ENCODE results near the gene PPM1A. TPM values are rescaled to one million over a fixed set of nuclear protein-coding genes. Genes with fewer than 3 reads are reported as not detected.

Gene PPM1A
- total RNA-seq, 1 donor from 2014 or later: 44.5 TPM

DNA sequence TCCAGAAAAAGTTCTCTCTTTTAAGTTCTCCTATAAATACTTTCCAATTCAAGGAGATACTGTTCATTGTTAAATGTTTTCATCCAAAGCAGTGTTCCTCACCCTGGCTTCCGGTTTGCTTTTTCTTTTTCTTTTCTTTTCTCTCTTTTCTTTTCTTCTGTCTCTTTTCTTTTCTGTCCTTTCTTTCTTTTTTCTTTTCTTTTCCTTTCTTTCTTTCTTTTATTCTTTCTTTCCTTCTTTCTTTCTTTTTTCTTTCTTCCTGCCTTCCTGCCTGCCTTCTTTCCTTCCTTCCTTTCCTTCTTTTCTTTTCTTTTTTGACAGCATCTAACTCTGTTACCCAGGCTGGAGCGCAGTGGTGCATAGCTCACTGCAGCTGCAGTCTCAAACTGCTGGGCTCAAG is 75.8 kb downstream of the PPM1A start:
- Mint-ChIP-seq H3K4me3 (ENCODE audit: unreplicated experiment) (no peak overlapping the region), H3K27me3 (ENCODE audit: unreplicated experiment) (peaks cover 58% of the 10 kb centered on the region), H3K9me3 (ENCODE audit: unreplicated experiment) (no peaks in the 10 kb centered on the region), H3K36me3 (ENCODE audit: unreplicated experiment) (no peaks in the 10 kb centered on the region), H3K27ac (ENCODE audit: unreplicated experiment) (no peak overlapping the region), H3K4me1 (ENCODE audit: unreplicated experiment) (peaks cover 5% of the 10 kb centered on the region)
- TF ChIP-seq, protein P1, sequence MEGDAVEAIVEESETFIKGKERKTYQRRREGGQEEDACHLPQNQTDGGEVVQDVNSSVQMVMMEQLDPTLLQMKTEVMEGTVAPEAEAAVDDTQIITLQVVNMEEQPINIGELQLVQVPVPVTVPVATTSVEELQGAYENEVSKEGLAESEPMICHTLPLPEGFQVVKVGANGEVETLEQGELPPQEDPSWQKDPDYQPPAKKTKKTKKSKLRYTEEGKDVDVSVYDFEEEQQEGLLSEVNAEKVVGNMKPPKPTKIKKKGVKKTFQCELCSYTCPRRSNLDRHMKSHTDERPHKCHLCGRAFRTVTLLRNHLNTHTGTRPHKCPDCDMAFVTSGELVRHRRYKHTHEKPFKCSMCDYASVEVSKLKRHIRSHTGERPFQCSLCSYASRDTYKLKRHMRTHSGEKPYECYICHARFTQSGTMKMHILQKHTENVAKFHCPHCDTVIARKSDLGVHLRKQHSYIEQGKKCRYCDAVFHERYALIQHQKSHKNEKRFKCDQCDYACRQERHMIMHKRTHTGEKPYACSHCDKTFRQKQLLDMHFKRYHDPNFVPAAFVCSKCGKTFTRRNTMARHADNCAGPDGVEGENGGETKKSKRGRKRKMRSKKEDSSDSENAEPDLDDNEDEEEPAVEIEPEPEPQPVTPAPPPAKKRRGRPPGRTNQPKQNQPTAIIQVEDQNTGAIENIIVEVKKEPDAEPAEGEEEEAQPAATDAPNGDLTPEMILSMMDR (IDR thresholded peaks at IDR 0.05): no peak
- DNase-seq (ENCODE audit: extremely low spot score, unreplicated experiment): no peak

DNA sequence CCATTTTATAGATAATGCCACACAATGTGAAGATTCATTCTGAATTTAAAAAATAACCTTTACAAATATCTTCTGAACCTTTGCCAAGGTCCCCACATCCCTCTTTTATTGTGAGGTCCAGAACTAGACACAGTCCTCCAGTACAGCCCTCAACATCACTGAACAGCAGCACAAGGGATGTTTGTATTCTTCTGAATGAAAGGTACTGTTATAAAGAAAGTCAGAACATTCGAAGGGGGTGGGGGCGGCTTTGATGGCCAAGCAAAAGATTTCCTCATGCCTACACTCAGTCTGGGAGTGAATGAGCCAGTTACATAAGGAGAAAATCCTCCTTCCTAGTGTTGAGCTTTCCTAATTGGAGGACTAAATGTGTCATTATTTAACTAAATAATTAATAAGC is 77.3 kb downstream of the PPM1A start:
- Mint-ChIP-seq H3K36me3 (ENCODE audit: unreplicated experiment) (no peaks in the 10 kb centered on the region), H3K27me3 (ENCODE audit: unreplicated experiment) (peaks cover 44% of the 10 kb centered on the region), H3K9me3 (ENCODE audit: unreplicated experiment) (no peaks in the 10 kb centered on the region), H3K4me1 (ENCODE audit: unreplicated experiment) (peaks cover 6% of the 10 kb centered on the region), H3K4me3 (ENCODE audit: unreplicated experiment) (no peak overlapping the region), H3K27ac (ENCODE audit: unreplicated experiment) (no peak overlapping the region)
- TF ChIP-seq, protein P1 (IDR thresholded peaks at IDR 0.05): no peak
- DNase-seq (ENCODE audit: extremely low spot score, unreplicated experiment): no peak

DNA sequence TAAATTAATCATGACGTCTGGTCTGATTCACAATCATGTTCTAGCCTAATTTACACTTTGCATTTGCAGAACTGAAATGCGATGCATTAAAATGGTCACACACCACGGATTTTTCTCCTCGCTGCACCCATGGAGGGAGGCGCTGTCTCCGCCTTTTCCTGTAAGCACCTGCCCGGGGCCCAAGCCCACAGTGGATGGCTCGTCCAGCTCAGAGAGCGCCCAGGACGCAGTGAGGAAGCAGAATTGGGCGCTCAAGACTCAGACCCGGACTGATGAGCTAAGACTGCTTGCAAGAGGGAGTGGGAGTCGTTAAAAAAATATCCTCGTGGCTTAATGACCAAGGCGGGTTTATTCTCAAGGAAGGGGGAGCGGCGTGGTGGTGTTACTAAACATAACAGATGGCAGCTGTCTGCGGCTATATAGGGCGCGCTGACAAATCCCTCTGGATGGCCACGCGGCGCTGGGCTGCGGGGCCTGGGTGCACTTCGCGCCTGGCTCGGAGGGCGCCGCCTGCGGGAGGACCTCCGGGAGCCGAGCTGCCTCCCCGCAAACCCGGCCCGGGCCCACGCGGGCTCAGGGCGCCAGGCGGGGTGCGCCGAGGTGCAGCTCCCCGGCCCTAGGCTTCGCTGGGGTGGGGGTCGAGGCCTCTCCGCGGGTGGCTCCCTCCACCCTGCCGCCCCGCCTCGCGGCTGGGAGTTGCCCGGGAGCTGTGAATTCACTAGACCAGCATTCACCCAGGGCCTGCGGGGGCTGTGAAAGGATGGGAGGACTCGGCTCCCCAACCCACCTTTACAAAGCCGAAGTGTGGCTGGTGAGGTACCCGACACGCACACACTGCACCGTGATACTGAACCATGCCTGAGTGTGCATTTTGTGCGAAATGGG is 78.7 kb downstream of the PPM1A start:
- H3K4me1 Mint-ChIP-seq (ENCODE audit: unreplicated experiment): peaks cover 14% of the 10 kb centered on the region
- no peaks in the 10 kb centered on the region for H3K36me3 Mint-ChIP-seq (ENCODE audit: unreplicated experiment)
- H3K27me3 Mint-ChIP-seq (ENCODE audit: unreplicated experiment): peaks cover 42% of the 10 kb centered on the region
- no peak overlapping the region for H3K27ac Mint-ChIP-seq (ENCODE audit: unreplicated experiment)
- TF ChIP-seq, protein P1 (IDR thresholded peaks at IDR 0.05): no peak
- no peaks in the 10 kb centered on the region for H3K9me3 Mint-ChIP-seq (ENCODE audit: unreplicated experiment)
- DNase-seq (ENCODE audit: extremely low spot score, unreplicated experiment): no peak
- H3K4me3 Mint-ChIP-seq (ENCODE audit: unreplicated experiment): peak overlapping the region; percentile 56

DNA sequence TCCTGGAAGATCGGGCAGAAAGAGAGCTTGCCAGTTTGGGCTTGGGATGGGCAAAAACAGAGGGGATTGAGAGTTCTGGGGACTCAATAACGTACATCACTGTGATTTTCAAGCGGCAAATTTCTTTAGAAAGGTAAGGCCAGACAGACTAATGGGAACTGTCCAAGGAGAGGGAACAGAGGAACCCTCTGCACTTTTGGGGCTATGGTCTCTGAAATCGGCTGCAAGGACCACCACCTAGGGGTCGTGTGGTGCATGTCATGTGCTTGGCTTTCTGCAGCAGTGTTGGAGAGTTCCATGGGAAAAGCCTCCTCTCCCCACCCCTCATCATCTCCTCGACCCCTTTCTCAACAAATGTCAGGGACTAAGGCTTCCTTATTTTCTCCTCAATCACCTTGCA is 79.6 kb downstream of the PPM1A start:
- no peak overlapping the region for H3K4me3 Mint-ChIP-seq (ENCODE audit: unreplicated experiment)
- TF ChIP-seq, protein P1 (IDR thresholded peaks at IDR 0.05): no peak

DNA sequence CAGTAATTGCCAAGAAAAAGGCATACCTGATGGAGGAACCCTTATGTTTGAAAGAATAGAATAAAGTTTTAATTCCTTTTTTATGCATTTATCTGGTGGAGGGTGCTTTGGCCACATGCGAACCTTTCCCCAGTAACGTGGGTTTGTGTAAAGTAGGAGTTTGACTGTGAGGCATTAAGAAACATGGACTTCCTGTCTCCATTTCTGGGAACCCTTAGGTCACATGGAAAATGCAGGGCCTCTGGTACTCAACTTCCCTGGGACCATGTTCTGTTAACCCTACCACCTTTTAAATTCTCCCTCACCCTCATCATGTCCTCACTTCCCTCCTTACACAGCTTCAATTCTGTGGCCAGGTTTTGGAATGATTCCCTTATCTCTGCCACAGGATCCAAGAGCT is 80.3 kb downstream of the PPM1A start:
- Mint-ChIP-seq H3K4me1 (ENCODE audit: unreplicated experiment) (peaks cover 14% of the 10 kb centered on the region), H3K9me3 (ENCODE audit: unreplicated experiment) (no peaks in the 10 kb centered on the region), H3K36me3 (ENCODE audit: unreplicated experiment) (no peaks in the 10 kb centered on the region), H3K27ac (ENCODE audit: unreplicated experiment) (no peak overlapping the region), H3K27me3 (ENCODE audit: unreplicated experiment) (peaks cover 57% of the 10 kb centered on the region), H3K4me3 (ENCODE audit: unreplicated experiment) (no peak overlapping the region)
- DNase-seq (ENCODE audit: extremely low spot score, unreplicated experiment): no peak
- TF ChIP-seq, protein P1 (IDR thresholded peaks at IDR 0.05): no peak

More for the DNA sequence above, 79.6 kb downstream of the PPM1A start:
- H3K27me3 Mint-ChIP-seq (ENCODE audit: unreplicated experiment): peaks cover 51% of the 10 kb centered on the region
- H3K36me3 Mint-ChIP-seq (ENCODE audit: unreplicated experiment): no peaks in the 10 kb centered on the region
- H3K9me3 Mint-ChIP-seq (ENCODE audit: unreplicated experiment): no peaks in the 10 kb centered on the region
- peaks cover 14% of the 10 kb centered on the region for H3K4me1 Mint-ChIP-seq (ENCODE audit: unreplicated experiment)
- no peak for DNase-seq (ENCODE audit: extremely low spot score, unreplicated experiment)
- no peak overlapping the region for H3K27ac Mint-ChIP-seq (ENCODE audit: unreplicated experiment)
